LNCaP clone FGC (cell line): ENCODE data around the gene MTUS2.

ENCODE experiments used
- DNase-seq: peaks from one replicate; pipeline ENCODE4 v3.0.0-alpha.2; 2011; ENCODE audit warnings: low read depth
- H3K4me3 ChIP-seq: 2 replicates; pipeline ENCODE4 v1.5.1; 2011; ENCODE audit warnings: mild to moderate bottlenecking, low read depth, low read length, control low read depth
- CTCF ChIP-seq: IDR thresholded peaks from 2 replicates; pipeline ENCODE4 v1.5.1; 2012; ENCODE audit warnings: mild to moderate bottlenecking; ENCODE audit not compliant: control insufficient read depth, insufficient read depth; ENCODE audit errors: extremely low read depth

Gene MTUS2

GRCh38 chr13:28854657-28855056 lies 34.5 kb downstream of the MTUS2 start:
- no peak for TF ChIP-seq CTCF
- H3K4me3 ChIP-seq, result no peak overlapping the region
- DNase-seq, result no peak

- no peak for DNase-seq
- no peak overlapping the region for H3K4me3 ChIP-seq
- TF ChIP-seq CTCF, result no peak
Measured at GRCh38 chr13:28856287-28856686, 36.1 kb downstream of the MTUS2 start.

GRCh38 chr13:28859069-28859468 lies 38.9 kb downstream of the MTUS2 start:
- DNase-seq, result no peak
- H3K4me3 ChIP-seq, result no peak overlapping the region
- TF ChIP-seq CTCF, result no peak

GRCh38 chr13:28859717-28860116 lies 39.6 kb downstream of the MTUS2 start:
- no peak overlapping the region for H3K4me3 ChIP-seq
- DNase-seq, result no peak
- no peak for TF ChIP-seq CTCF

- H3K4me3 ChIP-seq, result no peak overlapping the region
- TF ChIP-seq CTCF, result no peak
- no peak for DNase-seq
Measured at GRCh38 chr13:28864544-28864943, 44.4 kb downstream of the MTUS2 start.

GRCh38 chr13:28865149-28865744 lies 45.1 kb downstream of the MTUS2 start:
- no peak for DNase-seq
- H3K4me3 ChIP-seq, result no peak overlapping the region

More at GRCh38 chr13:28865149-28865744, 45.1 kb downstream of the MTUS2 start:
- no peak for TF ChIP-seq CTCF
